Measurements from ENCODE around the gene EML5.
"Not testable (repeated sequence)": the region's sequence is repeated elsewhere in the genome, so short reads cannot be mapped to it uniquely, and the experiment has no call there.

Gene EML5

GRCh38 chr14:88802596-88802995 lies 9.8 kb upstream of the EML5 start:
- DNase-seq (ENCODE audit: low read depth): no peak

- DNase-seq (ENCODE audit: low read depth): no peak
Observed at GRCh38 chr14:88799522-88799921, 6.8 kb upstream of the EML5 start.

GRCh38 chr14:88798156-88798555 lies 5.4 kb upstream of the EML5 start:
- no peak for DNase-seq (ENCODE audit: low read depth)

GRCh38 chr14:88793259-88793625 lies 489 bp upstream of the EML5 start:
- DNase-seq (ENCODE audit: low read depth): no peak

- DNase-seq (ENCODE audit: low read depth): no peak
Observed at GRCh38 chr14:88791629-88792472, 902 bp downstream of the EML5 start.

GRCh38 chr14:88791252-88791621 lies 1.5 kb downstream of the EML5 start:
- DNase-seq (ENCODE audit: low read depth): no peak

GRCh38 chr14:88790501-88791251 lies 2.1 kb downstream of the EML5 start:
- DNase-seq (ENCODE audit: low read depth): no peak

GRCh38 chr14:88789573-88789972 lies 3.2 kb downstream of the EML5 start:
- DNase-seq (ENCODE audit: low read depth): not testable (repeated sequence)

GRCh38 chr14:88786715-88787114 lies 6.0 kb downstream of the EML5 start:
- DNase-seq (ENCODE audit: low read depth): no peak

GRCh38 chr14:88785911-88786310 lies 6.8 kb downstream of the EML5 start:
- no peak for DNase-seq (ENCODE audit: low read depth)

- no peak for DNase-seq (ENCODE audit: low read depth)
Observed at GRCh38 chr14:88775532-88775931, 17.2 kb downstream of the EML5 start.

- DNase-seq (ENCODE audit: low read depth): no peak
Observed at GRCh38 chr14:88770736-88771135, 22.0 kb downstream of the EML5 start.

GRCh38 chr14:88765130-88765529 lies 27.6 kb downstream of the EML5 start:
- DNase-seq (ENCODE audit: low read depth): no peak

- no peak for DNase-seq (ENCODE audit: low read depth)
Observed at GRCh38 chr14:88753873-88754272, 38.9 kb downstream of the EML5 start.

- no peak for DNase-seq (ENCODE audit: low read depth)
Observed at GRCh38 chr14:88750945-88751344, 41.8 kb downstream of the EML5 start.

GRCh38 chr14:88750413-88750812 lies 42.3 kb downstream of the EML5 start:
- no peak for DNase-seq (ENCODE audit: low read depth)

- DNase-seq (ENCODE audit: low read depth): no peak
Observed at GRCh38 chr14:88749139-88749538, 43.6 kb downstream of the EML5 start.

- DNase-seq (ENCODE audit: low read depth): no peak
Observed at GRCh38 chr14:88748288-88748687, 44.5 kb downstream of the EML5 start.

GRCh38 chr14:88746052-88746451 lies 46.7 kb downstream of the EML5 start:
- DNase-seq (ENCODE audit: low read depth): no peak

- no peak for DNase-seq (ENCODE audit: low read depth)
Observed at GRCh38 chr14:88737245-88737644, 55.5 kb downstream of the EML5 start.

- DNase-seq (ENCODE audit: low read depth): no peak
Observed at GRCh38 chr14:88733121-88733520, 59.6 kb downstream of the EML5 start.

- DNase-seq (ENCODE audit: low read depth): no peak
Observed at GRCh38 chr14:88729159-88729558, 63.6 kb downstream of the EML5 start.

GRCh38 chr14:88727057-88727456 lies 65.7 kb downstream of the EML5 start:
- DNase-seq (ENCODE audit: low read depth): no peak

GRCh38 chr14:88710709-88711108 lies 82.0 kb downstream of the EML5 start:
- DNase-seq (ENCODE audit: low read depth): no peak

Measured in HS-5 (cell line).